Measurements from ENCODE around the gene DKC1.

The DKC1 gene

GRCh38 chrX:154791467-154791866 is 28.8 kb downstream of the DKC1 start:
- Histone ChIP-seq H3K27ac (ENCODE audit: extremely low read depth, low read depth, low read length) (no peak overlapping the region), H3K36me3 (ENCODE audit: control insufficient read depth in 2 of 2, insufficient read depth in 1 of 2, low read length in 2 of 2) (peaks cover 0 to 9% of the 10 kb centered on the region in 2 experiments; a peak in 1 of 3 replicates), H3K4me3 (ENCODE audit: low read depth, low read length) (no peak overlapping the region), H3K9me3 (ENCODE audit: control insufficient read depth, insufficient read depth, low read depth, low read length) (no peaks in the 10 kb centered on the region), H3K4me1 (ENCODE audit: control insufficient read depth, insufficient read depth, low read length) (peaks cover 10% of the 10 kb centered on the region; the same call in 1 of the 2 replicates)
- CTCF ChIA-PET, result interaction anchor here (0.7 kb wide), 1 partner anchor 15 kb away, joined by 3 read pairs; no protein-coding TSS in a partner anchor
- TF ChIP-seq ZNF549 (tag by site-specific recombination; IDR thresholded peaks at IDR 0.05), result no peak
- TF ChIP-seq KLF16 (tag by site-specific recombination; IDR thresholded peaks at IDR 0.05), result no peak
- no peak for TF ChIP-seq ZNF416 (tag by site-specific recombination; IDR thresholded peaks at IDR 0.05)
- TF ChIP-seq, protein P1, sequence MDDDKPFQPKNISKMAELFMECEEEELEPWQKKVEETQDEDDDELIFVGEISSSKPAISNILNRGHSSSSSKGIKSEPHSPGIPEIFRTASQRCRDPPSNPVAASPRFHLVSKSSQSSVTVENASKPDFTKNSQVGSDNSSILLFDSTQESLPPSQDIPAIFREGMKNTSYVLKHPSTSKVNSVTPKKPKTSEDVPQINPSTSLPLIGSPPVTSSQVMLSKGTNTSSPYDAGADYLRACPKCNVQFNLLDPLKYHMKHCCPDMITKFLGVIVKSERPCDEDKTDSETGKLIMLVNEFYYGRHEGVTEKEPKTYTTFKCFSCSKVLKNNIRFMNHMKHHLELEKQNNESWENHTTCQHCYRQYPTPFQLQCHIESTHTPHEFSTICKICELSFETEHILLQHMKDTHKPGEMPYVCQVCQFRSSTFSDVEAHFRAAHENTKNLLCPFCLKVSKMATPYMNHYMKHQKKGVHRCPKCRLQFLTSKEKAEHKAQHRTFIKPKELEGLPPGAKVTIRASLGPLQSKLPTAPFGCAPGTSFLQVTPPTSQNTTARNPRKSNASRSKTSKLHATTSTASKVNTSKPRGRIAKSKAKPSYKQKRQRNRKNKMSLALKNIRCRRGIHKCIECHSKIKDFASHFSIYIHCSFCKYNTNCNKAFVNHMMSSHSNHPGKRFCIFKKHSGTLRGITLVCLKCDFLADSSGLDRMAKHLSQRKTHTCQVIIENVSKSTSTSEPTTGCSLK (tag by site-specific recombination; IDR thresholded peaks at IDR 0.05), result no peak
- no peak for TF ChIP-seq ZNF544 (tag by site-specific recombination; IDR thresholded peaks at IDR 0.05)
- no peak for TF ChIP-seq ATF2 (tag by site-specific recombination; IDR thresholded peaks at IDR 0.05; ENCODE audit: low read depth)
- no peak for TF ChIP-seq SP2 (tag by site-specific recombination; IDR thresholded peaks at IDR 0.05)
- TF ChIP-seq ZNF274 (IDR thresholded peaks at IDR 0.05; ENCODE audit: low read length), result no peak
- no peak for TF ChIP-seq ZNF274 (tag by site-specific recombination; IDR thresholded peaks at IDR 0.05; ENCODE audit: borderline replicate concordance)
- TF ChIP-seq ZNF23 (tag by site-specific recombination; IDR thresholded peaks at IDR 0.05; ENCODE audit: borderline replicate concordance), result no peak
- TF ChIP-seq HOXD13 (CRISPR knock-in tag; IDR thresholded peaks at IDR 0.05; ENCODE audit: borderline replicate concordance), result no peak
- TF ChIP-seq, protein P2, sequence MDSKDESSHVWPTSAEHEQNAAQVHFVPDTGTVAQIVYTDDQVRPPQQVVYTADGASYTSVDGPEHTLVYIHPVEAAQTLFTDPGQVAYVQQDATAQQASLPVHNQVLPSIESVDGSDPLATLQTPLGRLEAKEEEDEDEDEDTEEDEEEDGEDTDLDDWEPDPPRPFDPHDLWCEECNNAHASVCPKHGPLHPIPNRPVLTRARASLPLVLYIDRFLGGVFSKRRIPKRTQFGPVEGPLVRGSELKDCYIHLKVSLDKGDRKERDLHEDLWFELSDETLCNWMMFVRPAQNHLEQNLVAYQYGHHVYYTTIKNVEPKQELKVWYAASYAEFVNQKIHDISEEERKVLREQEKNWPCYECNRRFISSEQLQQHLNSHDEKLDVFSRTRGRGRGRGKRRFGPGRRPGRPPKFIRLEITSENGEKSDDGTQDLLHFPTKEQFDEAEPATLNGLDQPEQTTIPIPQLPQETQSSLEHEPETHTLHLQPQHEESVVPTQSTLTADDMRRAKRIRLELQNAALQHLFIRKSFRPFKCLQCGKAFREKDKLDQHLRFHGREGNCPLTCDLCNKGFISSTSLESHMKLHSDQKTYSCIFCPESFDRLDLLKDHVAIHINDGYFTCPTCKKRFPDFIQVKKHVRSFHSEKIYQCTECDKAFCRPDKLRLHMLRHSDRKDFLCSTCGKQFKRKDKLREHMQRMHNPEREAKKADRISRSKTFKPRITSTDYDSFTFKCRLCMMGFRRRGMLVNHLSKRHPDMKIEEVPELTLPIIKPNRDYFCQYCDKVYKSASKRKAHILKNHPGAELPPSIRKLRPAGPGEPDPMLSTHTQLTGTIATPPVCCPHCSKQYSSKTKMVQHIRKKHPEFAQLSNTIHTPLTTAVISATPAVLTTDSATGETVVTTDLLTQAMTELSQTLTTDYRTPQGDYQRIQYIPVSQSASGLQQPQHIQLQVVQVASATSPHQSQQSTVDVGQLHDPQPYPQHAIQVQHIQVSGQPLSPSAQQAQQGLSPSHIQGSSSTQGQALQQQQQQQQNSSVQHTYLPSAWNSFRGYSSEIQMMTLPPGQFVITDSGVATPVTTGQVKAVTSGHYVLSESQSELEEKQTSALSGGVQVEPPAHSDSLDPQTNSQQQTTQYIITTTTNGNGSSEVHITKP (tag by site-specific recombination; IDR thresholded peaks at IDR 0.05), result no peak
- no peak for TF ChIP-seq ZNF366 (tag by site-specific recombination; conservative IDR thresholded peaks at IDR 0.05)
- TF ChIP-seq, protein P3, sequence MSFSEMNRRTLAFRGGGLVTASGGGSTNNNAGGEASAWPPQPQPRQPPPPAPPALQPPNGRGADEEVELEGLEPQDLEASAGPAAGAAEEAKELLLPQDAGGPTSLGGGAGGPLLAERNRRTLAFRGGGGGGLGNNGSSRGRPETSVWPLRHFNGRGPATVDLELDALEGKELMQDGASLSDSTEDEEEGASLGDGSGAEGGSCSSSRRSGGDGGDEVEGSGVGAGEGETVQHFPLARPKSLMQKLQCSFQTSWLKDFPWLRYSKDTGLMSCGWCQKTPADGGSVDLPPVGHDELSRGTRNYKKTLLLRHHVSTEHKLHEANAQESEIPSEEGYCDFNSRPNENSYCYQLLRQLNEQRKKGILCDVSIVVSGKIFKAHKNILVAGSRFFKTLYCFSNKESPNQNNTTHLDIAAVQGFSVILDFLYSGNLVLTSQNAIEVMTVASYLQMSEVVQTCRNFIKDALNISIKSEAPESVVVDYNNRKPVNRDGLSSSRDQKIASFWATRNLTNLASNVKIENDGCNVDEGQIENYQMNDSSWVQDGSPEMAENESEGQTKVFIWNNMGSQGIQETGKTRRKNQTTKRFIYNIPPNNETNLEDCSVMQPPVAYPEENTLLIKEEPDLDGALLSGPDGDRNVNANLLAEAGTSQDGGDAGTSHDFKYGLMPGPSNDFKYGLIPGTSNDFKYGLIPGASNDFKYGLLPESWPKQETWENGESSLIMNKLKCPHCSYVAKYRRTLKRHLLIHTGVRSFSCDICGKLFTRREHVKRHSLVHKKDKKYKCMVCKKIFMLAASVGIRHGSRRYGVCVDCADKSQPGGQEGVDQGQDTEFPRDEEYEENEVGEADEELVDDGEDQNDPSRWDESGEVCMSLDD (tag by site-specific recombination; IDR thresholded peaks at IDR 0.05), result no peak
- TF ChIP-seq ZNF585B (tag by site-specific recombination; IDR thresholded peaks at IDR 0.05), result no peak
- no peak for TF ChIP-seq ZNF132 (tag by site-specific recombination; IDR thresholded peaks at IDR 0.05; ENCODE audit: borderline replicate concordance)
- no peak for TF ChIP-seq ZNF239 (tag by site-specific recombination; IDR thresholded peaks at IDR 0.05)
- no peak for TF ChIP-seq KLF10 (tag by site-specific recombination; IDR thresholded peaks at IDR 0.05)
- no peak for TF ChIP-seq ZNF473 (tag by site-specific recombination; IDR thresholded peaks at IDR 0.05)
- POLR2A ChIA-PET, result interaction anchor here (1.0 kb wide), 1 partner anchor 12 kb away, joined by 3 read pairs; no protein-coding TSS in a partner anchor
